OCI-LY1 (cell line): ENCODE data around the gene DCC.

Source experiments
- H2AFZ ChIP-seq: fragments of 200-600 bp; sonication (generic), shearing (Covaris generic); 2 replicates; pipeline ENCODE4 v1.6.0; 2014; ENCODE audit warnings: antibody characterized with exemption, mild to moderate bottlenecking, low read length
- H3F3A ChIP-seq: fragments of 200-600 bp; sonication (generic), shearing (Covaris generic); 2 replicates; pipeline ENCODE4 v1.6.0; 2014; ENCODE audit warnings: mild to moderate bottlenecking, antibody characterized with exemption, low read length, moderate library complexity; ENCODE audit not compliant: insufficient read depth
- H3K27ac ChIP-seq: fragments of 200-600 bp; sonication (generic); 2 replicates; pipeline ENCODE4 v1.5.1; 2014; ENCODE audit warnings: low read length, mixed run types, mild to moderate bottlenecking, low read depth; ENCODE audit not compliant: poor library complexity, severe bottlenecking
- H3K27me3 ChIP-seq: fragments of 200-600 bp; sonication (generic); 2 replicates; pipeline ENCODE4 v1.6.0; 2014; ENCODE audit warnings: antibody characterized with exemption, mild to moderate bottlenecking, low read length, moderate library complexity; ENCODE audit not compliant: insufficient read depth
- H3K36me3 ChIP-seq: fragments of 200-600 bp; sonication (generic); 2 replicates; pipeline ENCODE4 v1.6.1; 2014; ENCODE audit warnings: mild to moderate bottlenecking, antibody characterized with exemption, low read length, moderate library complexity, mixed read lengths; ENCODE audit not compliant: insufficient read depth
- H3K4me1 ChIP-seq: fragments of 200-600 bp; sonication (generic); 2 replicates; pipeline ENCODE4 v1.5.1; 2014; ENCODE audit warnings: mild to moderate bottlenecking, low read length, moderate library complexity; ENCODE audit not compliant: insufficient read depth, severe bottlenecking
- H3K4me2 ChIP-seq: fragments of 200-600 bp; sonication (generic), shearing (Covaris generic); 2 replicates; pipeline ENCODE4 v1.6.1; 2014; ENCODE audit warnings: low read length
- H3K4me3 ChIP-seq: fragments of 200-600 bp; sonication (generic); 2 replicates; pipeline ENCODE4 v1.5.1; 2014; ENCODE audit warnings: low read length, low read depth, mild to moderate bottlenecking, mixed read lengths; ENCODE audit not compliant: poor library complexity, severe bottlenecking
- H3K79me2 ChIP-seq: fragments of 200-600 bp; shearing (Covaris generic); 2 replicates; pipeline ENCODE4 v1.6.1; 2016; ENCODE audit warnings: mixed run types, low read length, mixed read lengths; ENCODE audit not compliant: insufficient read depth
- H3K9ac ChIP-seq: fragments of 200-600 bp; sonication (generic), shearing (Covaris generic); 2 replicates; pipeline ENCODE4 v1.6.1; 2014; ENCODE audit warnings: mild to moderate bottlenecking, low read length, mixed read lengths
- H3K9me2 ChIP-seq: fragments of 200-600 bp; sonication (generic), shearing (Covaris generic); 2 replicates; pipeline ENCODE4 v1.6.1; 2014; ENCODE audit warnings: low read depth, mild to moderate bottlenecking, low read length, mixed read lengths
- H3K9me3 ChIP-seq: fragments of 200-600 bp; shearing (Covaris generic); 2 replicates; pipeline ENCODE4 v1.6.1; 2014; ENCODE audit warnings: low read length, mixed read lengths
- H4K20me1 ChIP-seq: fragments of 200-600 bp; sonication (generic), shearing (Covaris generic); 2 replicates; pipeline ENCODE4 v1.6.0; 2016; ENCODE audit warnings: mild to moderate bottlenecking, low read length; ENCODE audit not compliant: insufficient read depth
- CTCF ChIP-seq: fragments of 200-600 bp; sonication (generic), shearing (Covaris generic); IDR thresholded peaks from 2 replicates; pipeline ENCODE4 v1.5.1; 2017; ENCODE audit warnings: mild to moderate bottlenecking, antibody characterized with exemption, low read length, moderate library complexity, mixed read lengths
- EZH2 ChIP-seq: fragments of 200-600 bp; sonication (generic), shearing (Covaris generic); IDR thresholded peaks from 2 replicates; pipeline ENCODE4 v1.8.0; 2017; ENCODE audit warnings: borderline replicate concordance, mixed run types, mild to moderate bottlenecking, antibody characterized with exemption, low read length, moderate library complexity, mixed read lengths

DCC gene

DNA sequence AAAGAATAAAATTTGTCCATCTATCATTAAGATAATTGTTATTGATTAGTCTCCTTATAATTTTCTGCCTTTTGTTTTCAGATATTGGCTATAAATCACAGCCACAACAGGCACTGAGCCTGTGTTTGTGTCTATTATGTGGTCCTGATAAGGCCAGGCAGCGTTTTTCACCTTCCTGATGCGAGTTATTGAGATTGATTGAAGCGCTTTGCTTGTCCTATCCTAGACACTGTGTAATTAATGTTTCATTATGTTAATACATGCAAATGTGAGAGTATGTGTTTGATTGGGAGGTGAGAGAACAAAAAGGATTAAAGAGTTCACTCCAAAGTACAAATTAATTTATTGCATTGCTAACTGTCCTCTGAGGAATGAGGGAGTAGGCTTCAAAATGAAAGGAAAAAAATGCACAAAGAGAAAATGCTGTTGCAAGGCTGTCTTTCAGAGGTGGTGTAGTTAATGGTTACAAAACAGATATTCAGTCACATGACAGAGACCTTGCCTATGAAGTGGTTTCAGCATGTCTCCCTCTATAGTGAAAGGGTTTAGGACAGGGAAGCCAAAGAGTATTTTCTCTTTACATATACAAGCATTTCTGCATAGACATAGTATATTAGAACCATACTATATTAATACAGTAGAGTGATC lies 391.1 kb downstream of the DCC start:
- TF ChIP-seq CTCF (no peak), EZH2 (no peak)
- no peaks in the 10 kb centered on the region for H3K27me3 ChIP-seq
- H3F3A ChIP-seq = no peaks in the 10 kb centered on the region
- no peaks in the 10 kb centered on the region for H3K36me3 ChIP-seq
- no peak overlapping the region for H3K4me2 ChIP-seq
- no peak overlapping the region for H3K4me3 ChIP-seq
- no peak overlapping the region for H3K27ac ChIP-seq
- H4K20me1 ChIP-seq = no peaks in the 10 kb centered on the region
- H2AFZ ChIP-seq = no peak overlapping the region
- no peaks in the 10 kb centered on the region for H3K4me1 ChIP-seq
- no peak overlapping the region for H3K9ac ChIP-seq
- no peaks in the 10 kb centered on the region for H3K79me2 ChIP-seq
- no peaks in the 10 kb centered on the region for H3K9me3 ChIP-seq
- no peaks in the 10 kb centered on the region for H3K9me2 ChIP-seq

DNA sequence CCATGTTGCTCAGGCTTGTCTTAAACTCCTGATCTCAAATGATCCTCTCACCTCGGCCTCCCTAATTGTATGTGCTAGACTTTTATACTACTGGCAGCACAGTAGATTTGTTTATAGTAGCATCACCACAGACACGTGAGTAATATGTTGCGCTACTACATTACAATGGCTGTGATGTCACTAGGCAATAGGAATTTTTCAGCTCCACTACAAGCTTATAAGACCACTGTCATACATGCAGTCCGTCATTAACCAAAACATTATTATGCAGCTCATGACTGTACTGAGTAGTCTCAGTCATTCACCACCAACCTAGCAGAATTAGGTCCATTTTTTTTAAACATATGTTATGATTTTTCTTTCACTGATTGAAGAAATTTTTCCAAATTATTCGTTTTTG lies 398.9 kb downstream of the DCC start:
- Histone ChIP-seq H3K4me2 (no peak overlapping the region), H3K79me2 (no peaks in the 10 kb centered on the region), H3K36me3 (no peaks in the 10 kb centered on the region), H3K9me2 (no peaks in the 10 kb centered on the region), H3K27me3 (no peaks in the 10 kb centered on the region), H3K27ac (no peak overlapping the region), H3F3A (no peaks in the 10 kb centered on the region), H3K4me1 (no peaks in the 10 kb centered on the region), H4K20me1 (no peaks in the 10 kb centered on the region), H3K9ac (no peak overlapping the region), H3K4me3 (no peak overlapping the region), H3K9me3 (no peaks in the 10 kb centered on the region), H2AFZ (no peak overlapping the region)
- TF ChIP-seq EZH2 (no peak), CTCF (no peak)

- Histone ChIP-seq H3K27me3 (no peaks in the 10 kb centered on the region), H3K79me2 (no peaks in the 10 kb centered on the region), H3K4me2 (no peak overlapping the region), H3K9me2 (no peaks in the 10 kb centered on the region), H3K27ac (no peak overlapping the region), H3K36me3 (no peaks in the 10 kb centered on the region), H3K9ac (no peak overlapping the region), H4K20me1 (no peaks in the 10 kb centered on the region), H3F3A (no peaks in the 10 kb centered on the region), H3K9me3 (no peaks in the 10 kb centered on the region), H2AFZ (no peak overlapping the region), H3K4me1 (no peaks in the 10 kb centered on the region), H3K4me3 (no peak overlapping the region)
- TF ChIP-seq EZH2 (no peak), CTCF (no peak)
Observed at GRCh38 chr18:52746986-52747385, 407.0 kb downstream of the DCC start.
